ENCODE measurements around the gene UGGT2. TPM values are rescaled to one million over a fixed set of nuclear protein-coding genes. Genes with fewer than 3 reads are reported as not detected.

UGGT2 gene
- total RNA-seq, 4 donors from 2014 or later: 8.7 to 21.5 (median 13.6) TPM

- DNase-seq (ENCODE audit: low spot score in 2 of 2): no peak
- intact Hi-C loops (cut with DNase I; ENCODE audit: low total_unique reads): no loop called here
- H3K4me3 ChIP-seq (ENCODE audit: low read depth, poor library complexity, severe bottlenecking): no peak overlapping the region
- TF ChIP-seq, protein P1, sequence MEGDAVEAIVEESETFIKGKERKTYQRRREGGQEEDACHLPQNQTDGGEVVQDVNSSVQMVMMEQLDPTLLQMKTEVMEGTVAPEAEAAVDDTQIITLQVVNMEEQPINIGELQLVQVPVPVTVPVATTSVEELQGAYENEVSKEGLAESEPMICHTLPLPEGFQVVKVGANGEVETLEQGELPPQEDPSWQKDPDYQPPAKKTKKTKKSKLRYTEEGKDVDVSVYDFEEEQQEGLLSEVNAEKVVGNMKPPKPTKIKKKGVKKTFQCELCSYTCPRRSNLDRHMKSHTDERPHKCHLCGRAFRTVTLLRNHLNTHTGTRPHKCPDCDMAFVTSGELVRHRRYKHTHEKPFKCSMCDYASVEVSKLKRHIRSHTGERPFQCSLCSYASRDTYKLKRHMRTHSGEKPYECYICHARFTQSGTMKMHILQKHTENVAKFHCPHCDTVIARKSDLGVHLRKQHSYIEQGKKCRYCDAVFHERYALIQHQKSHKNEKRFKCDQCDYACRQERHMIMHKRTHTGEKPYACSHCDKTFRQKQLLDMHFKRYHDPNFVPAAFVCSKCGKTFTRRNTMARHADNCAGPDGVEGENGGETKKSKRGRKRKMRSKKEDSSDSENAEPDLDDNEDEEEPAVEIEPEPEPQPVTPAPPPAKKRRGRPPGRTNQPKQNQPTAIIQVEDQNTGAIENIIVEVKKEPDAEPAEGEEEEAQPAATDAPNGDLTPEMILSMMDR (IDR thresholded peaks at IDR 0.05): no peak
- no peak for TF ChIP-seq POLR2A (IDR thresholded peaks at IDR 0.05)
These were observed 27.9 kb downstream of the UGGT2 start for GRCh38 chr13:96025283-96025682.

- H3K4me3 ChIP-seq (ENCODE audit: low read depth, poor library complexity, severe bottlenecking): no peak overlapping the region
- TF ChIP-seq, protein P1 (IDR thresholded peaks at IDR 0.05): no peak
- TF ChIP-seq POLR2A (IDR thresholded peaks at IDR 0.05): no peak
- WGBS, 2 donors: 89% methylated on average over 2 of the region's 2 CpGs
- intact Hi-C loops (cut with DNase I; ENCODE audit: low total_unique reads): no loop called here
- DNase-seq (ENCODE audit: low spot score in 2 of 2): no peak
These were observed 32.3 kb downstream of the UGGT2 start for GRCh38 chr13:96020931-96021330.

GRCh38 chr13:96020155-96020575, 33.0 kb downstream of the UGGT2 start:
- intact Hi-C loops (cut with DNase I; ENCODE audit: low total_unique reads): no loop called here

GRCh38 chr13:96018135-96018534, 35.1 kb downstream of the UGGT2 start:
- TF ChIP-seq POLR2A (IDR thresholded peaks at IDR 0.05): no peak
- TF ChIP-seq, protein P1 (IDR thresholded peaks at IDR 0.05): no peak
- intact Hi-C loops (cut with DNase I; ENCODE audit: low total_unique reads): no loop called here
- 94 to 98% methylated on average over 3 of the region's 3 CpGs for WGBS, 2 donors
- DNase-seq (ENCODE audit: low spot score in 2 of 2): no peak
- H3K4me3 ChIP-seq (ENCODE audit: low read depth, poor library complexity, severe bottlenecking): no peak overlapping the region

More at GRCh38 chr13:96020155-96020575, 33.0 kb downstream of the UGGT2 start:
- DNase-seq (ENCODE audit: low spot score in 2 of 2): peak in 1 of 2 donors; percentile 20
- H3K4me3 ChIP-seq (ENCODE audit: low read depth, poor library complexity, severe bottlenecking): no peak overlapping the region
- 41 to 52% methylated on average over 3 of the region's 3 CpGs for WGBS, 2 donors
- TF ChIP-seq, protein P1 (IDR thresholded peaks at IDR 0.05): peak in 1 of 3 donors; percentile 63
- no peak for TF ChIP-seq POLR2A (IDR thresholded peaks at IDR 0.05)

DNA sequence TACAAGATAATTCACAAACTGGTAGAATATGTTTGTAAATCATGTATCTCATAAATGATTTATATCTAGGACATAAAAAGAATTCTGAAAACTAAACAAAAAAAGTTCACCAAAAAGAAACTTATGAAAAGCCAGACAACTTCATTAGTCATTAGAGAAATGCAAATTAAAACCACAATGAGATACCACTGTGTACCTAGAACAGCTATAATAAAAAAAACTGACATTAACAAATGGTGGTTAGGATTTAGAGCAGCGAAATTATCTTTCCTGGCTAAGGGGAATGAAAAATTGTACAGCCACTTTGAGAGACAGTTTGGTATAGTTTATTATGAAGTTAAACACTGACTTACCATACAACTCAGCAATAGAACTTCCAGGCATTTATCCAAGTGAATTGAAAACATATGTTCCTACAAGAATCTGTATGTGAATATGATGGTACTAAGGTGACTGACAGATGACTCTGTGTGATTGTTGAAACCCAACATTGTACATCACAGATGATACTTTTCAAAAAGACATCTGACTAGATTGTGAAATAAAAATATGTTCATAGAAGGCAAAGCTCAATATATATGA, 41.8 kb downstream of the UGGT2 start:
- no peak overlapping the region for H3K4me3 ChIP-seq (ENCODE audit: low read depth, poor library complexity, severe bottlenecking)
- intact Hi-C loops (cut with DNase I; ENCODE audit: low total_unique reads): no loop called here
- DNase-seq (ENCODE audit: low spot score in 2 of 2): no peak
- TF ChIP-seq POLR2A (IDR thresholded peaks at IDR 0.05): no peak
- TF ChIP-seq, protein P1 (IDR thresholded peaks at IDR 0.05): no peak
- 67 to 86% methylated on average over 1 of the region's 1 CpG for WGBS, 2 donors

- intact Hi-C loops (cut with DNase I; ENCODE audit: low total_unique reads): no loop called here
- DNase-seq (ENCODE audit: low spot score in 2 of 2): no peak
- H3K4me3 ChIP-seq (ENCODE audit: low read depth, poor library complexity, severe bottlenecking): no peak overlapping the region
- TF ChIP-seq, protein P1 (IDR thresholded peaks at IDR 0.05): no peak
- no peak for TF ChIP-seq POLR2A (IDR thresholded peaks at IDR 0.05)
These were observed 49.9 kb downstream of the UGGT2 start for GRCh38 chr13:96003304-96003703.

Measured in lower leg skin (tissue), 4 donors.